Measurements from ENCODE around the gene SCN7A.

DNA sequence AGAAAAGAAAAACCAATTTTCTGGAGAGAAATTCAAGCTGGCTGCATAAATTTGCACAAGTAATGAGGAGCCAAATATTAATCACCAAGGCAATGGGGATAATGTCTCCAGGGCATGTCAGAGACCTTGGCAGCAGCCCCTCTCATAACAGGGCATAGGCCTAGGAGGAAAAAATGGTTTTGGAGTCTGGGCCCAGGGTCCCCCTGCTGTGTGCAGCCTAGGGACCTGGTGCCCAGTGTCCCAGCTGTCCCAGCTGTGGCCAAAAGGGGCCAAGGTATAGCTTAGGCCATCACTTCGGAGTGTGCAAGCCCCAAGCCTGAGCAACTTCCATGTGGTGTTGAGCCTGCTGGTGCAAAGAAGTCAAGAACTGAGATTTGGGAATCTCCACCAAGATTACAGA lies 57.1 kb downstream of the SCN7A start:
- TF ChIP-seq, protein P1, sequence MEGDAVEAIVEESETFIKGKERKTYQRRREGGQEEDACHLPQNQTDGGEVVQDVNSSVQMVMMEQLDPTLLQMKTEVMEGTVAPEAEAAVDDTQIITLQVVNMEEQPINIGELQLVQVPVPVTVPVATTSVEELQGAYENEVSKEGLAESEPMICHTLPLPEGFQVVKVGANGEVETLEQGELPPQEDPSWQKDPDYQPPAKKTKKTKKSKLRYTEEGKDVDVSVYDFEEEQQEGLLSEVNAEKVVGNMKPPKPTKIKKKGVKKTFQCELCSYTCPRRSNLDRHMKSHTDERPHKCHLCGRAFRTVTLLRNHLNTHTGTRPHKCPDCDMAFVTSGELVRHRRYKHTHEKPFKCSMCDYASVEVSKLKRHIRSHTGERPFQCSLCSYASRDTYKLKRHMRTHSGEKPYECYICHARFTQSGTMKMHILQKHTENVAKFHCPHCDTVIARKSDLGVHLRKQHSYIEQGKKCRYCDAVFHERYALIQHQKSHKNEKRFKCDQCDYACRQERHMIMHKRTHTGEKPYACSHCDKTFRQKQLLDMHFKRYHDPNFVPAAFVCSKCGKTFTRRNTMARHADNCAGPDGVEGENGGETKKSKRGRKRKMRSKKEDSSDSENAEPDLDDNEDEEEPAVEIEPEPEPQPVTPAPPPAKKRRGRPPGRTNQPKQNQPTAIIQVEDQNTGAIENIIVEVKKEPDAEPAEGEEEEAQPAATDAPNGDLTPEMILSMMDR (IDR thresholded peaks at IDR 0.05) = no peak
- no peak for TF ChIP-seq POLR2A (IDR thresholded peaks at IDR 0.05)
